Parathyroid adenoma (tissue), 2 donors: ENCODE results near the gene BCKDHB.

ENCODE experiments used
- H2AFZ ChIP-seq: fragments of 300-600 bp; sonication (generic); one replicate; pipeline ENCODE4 v1.7.0; 2017; ENCODE audit warnings: antibody characterized with exemption, mild to moderate bottlenecking
- H3K27ac ChIP-seq: fragments of 300-600 bp; sonication (generic); one replicate; pipeline ENCODE4 v1.7.0; 2017
- H3K27me3 ChIP-seq: fragments of 300-600 bp; sonication (generic); one replicate; pipeline ENCODE4 v1.7.0; 2017; ENCODE audit warnings: low read length; ENCODE audit not compliant: control insufficient read depth, insufficient read depth
- H3K36me3 ChIP-seq: fragments of 300-600 bp; sonication (generic); one replicate; pipeline ENCODE4 v1.7.0; 2017; ENCODE audit warnings: low read length; ENCODE audit not compliant: control insufficient read depth, insufficient read depth
- H3K4me1 ChIP-seq: fragments of 300-600 bp; sonication (generic); one replicate; pipeline ENCODE4 v1.7.0; 2017; ENCODE audit warnings: control low read depth
- H3K4me2 ChIP-seq: fragments of 300-600 bp; sonication (generic); one replicate; pipeline ENCODE4 v1.7.0; 2017; ENCODE audit warnings: low read length
- H3K4me3 ChIP-seq: fragments of 300-600 bp; sonication (generic); one replicate; pipeline ENCODE4 v1.7.0; 2017; ENCODE audit warnings: low read depth, low read length
- H3K79me2 ChIP-seq: fragments of 300-600 bp; sonication (generic); one replicate; pipeline ENCODE4 v1.7.0; 2017; ENCODE audit warnings: control low read depth
- H3K9ac ChIP-seq: fragments of 300-600 bp; sonication (generic); one replicate; pipeline ENCODE4 v1.7.0; 2017; ENCODE audit warnings: mild to moderate bottlenecking
- H3K9me3 ChIP-seq: fragments of 300-600 bp; sonication (generic); one replicate; pipeline ENCODE4 v1.7.0; 2017; ENCODE audit warnings: low read length; ENCODE audit not compliant: control insufficient read depth
- CTCF ChIP-seq: fragments of 300-600 bp; sonication (generic); IDR thresholded peaks from one replicate; pipeline ENCODE4 v1.7.0; 2017; ENCODE audit warnings: antibody characterized with exemption, mild to moderate bottlenecking
- donor health status: primary hyperparathyroidism.

Gene BCKDHB

GRCh38 chr6:80133020-80133419 lies 26.5 kb downstream of the BCKDHB start:
- Histone ChIP-seq H3K4me1 (no peaks in the 10 kb centered on the region), H3K27ac (no peak overlapping the region), H3K9ac (no peak overlapping the region), H3K4me2 (no peak overlapping the region), H3K4me3 (no peak overlapping the region), H3K9me3 (no peaks in the 10 kb centered on the region), H3K36me3 (no peaks in the 10 kb centered on the region), H2AFZ (no peak overlapping the region), H3K27me3 (no peaks in the 10 kb centered on the region), H3K79me2 (no peaks in the 10 kb centered on the region)
- TF ChIP-seq CTCF: peak; percentile 19

DNA sequence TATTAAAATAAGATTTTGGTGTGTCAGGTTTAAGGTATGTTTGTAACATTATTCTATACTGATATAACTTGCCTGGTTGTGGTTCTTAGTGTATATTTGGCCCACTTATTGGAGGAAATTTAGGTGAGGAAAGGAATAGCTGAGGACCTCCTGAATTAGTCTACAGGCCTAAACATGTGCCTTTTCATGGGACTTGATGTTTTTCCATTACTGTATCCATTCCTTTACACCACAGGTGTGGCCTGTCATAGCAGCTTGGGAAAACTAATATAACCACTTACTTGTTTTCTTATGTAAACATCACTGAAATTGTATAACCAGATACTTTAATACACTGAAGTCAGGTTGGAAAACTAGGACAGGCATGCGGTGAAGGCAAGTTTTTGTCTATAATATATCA lies 27.6 kb downstream of the BCKDHB start:
- Histone ChIP-seq H3K9me3 (no peaks in the 10 kb centered on the region), H3K79me2 (no peaks in the 10 kb centered on the region), H3K36me3 (no peaks in the 10 kb centered on the region), H2AFZ (no peak overlapping the region), H3K4me1 (no peaks in the 10 kb centered on the region), H3K4me3 (no peak overlapping the region), H3K4me2 (no peak overlapping the region), H3K27ac (no peak overlapping the region), H3K27me3 (no peaks in the 10 kb centered on the region), H3K9ac (no peak overlapping the region)
- TF ChIP-seq CTCF: no peak

GRCh38 chr6:80142586-80142985 lies 36.1 kb downstream of the BCKDHB start:
- no peak overlapping the region for H3K4me3 ChIP-seq
- no peaks in the 10 kb centered on the region for H3K36me3 ChIP-seq
- no peak overlapping the region for H3K9ac ChIP-seq
- H3K4me1 ChIP-seq: peaks cover 10% of the 10 kb centered on the region
- no peaks in the 10 kb centered on the region for H3K79me2 ChIP-seq
- no peak overlapping the region for H3K4me2 ChIP-seq
- H3K27ac ChIP-seq: no peak overlapping the region
- no peak for TF ChIP-seq CTCF
- H2AFZ ChIP-seq: no peak overlapping the region
- H3K9me3 ChIP-seq: no peaks in the 10 kb centered on the region
- H3K27me3 ChIP-seq: no peaks in the 10 kb centered on the region

- TF ChIP-seq CTCF: no peak
- H3K4me3 ChIP-seq: no peak overlapping the region
These were observed 37.0 kb downstream of the BCKDHB start for GRCh38 chr6:80143419-80143937.

GRCh38 chr6:80144753-80145315 lies 38.4 kb downstream of the BCKDHB start:
- TF ChIP-seq CTCF: no peak
- H3K9me3 ChIP-seq: no peaks in the 10 kb centered on the region
- no peaks in the 10 kb centered on the region for H3K27me3 ChIP-seq
- H3K27ac ChIP-seq: no peak overlapping the region
- no peak overlapping the region for H2AFZ ChIP-seq
- peaks cover 10% of the 10 kb centered on the region for H3K4me1 ChIP-seq
- no peak overlapping the region for H3K4me3 ChIP-seq
- H3K4me2 ChIP-seq: no peak overlapping the region
- no peaks in the 10 kb centered on the region for H3K79me2 ChIP-seq
- H3K9ac ChIP-seq: no peak overlapping the region
- no peaks in the 10 kb centered on the region for H3K36me3 ChIP-seq

More at GRCh38 chr6:80143419-80143937, 37.0 kb downstream of the BCKDHB start:
- no peaks in the 10 kb centered on the region for H3K36me3 ChIP-seq
- peaks cover 10% of the 10 kb centered on the region for H3K4me1 ChIP-seq
- no peak overlapping the region for H3K4me2 ChIP-seq
- H3K27ac ChIP-seq: no peak overlapping the region
- H3K79me2 ChIP-seq: no peaks in the 10 kb centered on the region
- H3K9me3 ChIP-seq: no peaks in the 10 kb centered on the region
- H3K9ac ChIP-seq: no peak overlapping the region
- no peak overlapping the region for H2AFZ ChIP-seq
- H3K27me3 ChIP-seq: no peaks in the 10 kb centered on the region
